Iris pigment epithelial cell (primary cell): ENCODE measurements around the gene ZHX3.
A peak's percentile ranks its signal among the peaks of the same experiment; 100 is the strongest.

Experiments
- DNase-seq: peaks from one replicate; pipeline ENCODE4 v3.0.0-alpha.2; 2011; ENCODE audit warnings: low read depth

Gene ZHX3

DNA sequence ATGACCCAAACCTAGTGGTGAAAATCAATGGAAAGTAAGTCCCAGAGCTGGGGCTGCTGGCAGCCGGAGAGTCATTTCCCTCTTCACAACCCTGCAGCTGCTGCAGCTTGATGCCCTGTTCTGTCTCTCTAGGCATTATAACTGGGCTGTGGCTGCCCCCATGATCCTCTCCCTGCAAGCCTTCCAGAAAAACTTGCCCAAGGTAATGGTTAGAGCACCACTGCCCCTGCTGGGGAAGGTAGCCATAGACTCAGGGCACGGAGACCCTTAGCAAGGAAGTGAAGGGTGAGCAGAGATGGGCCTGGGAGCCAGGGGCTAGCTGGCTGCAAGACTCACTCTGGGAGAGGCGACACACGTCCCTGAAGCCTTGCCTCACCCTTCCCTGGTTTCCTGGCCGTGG, 35.1 kb upstream of the ZHX3 start:
- DNase-seq = no peak

DNA sequence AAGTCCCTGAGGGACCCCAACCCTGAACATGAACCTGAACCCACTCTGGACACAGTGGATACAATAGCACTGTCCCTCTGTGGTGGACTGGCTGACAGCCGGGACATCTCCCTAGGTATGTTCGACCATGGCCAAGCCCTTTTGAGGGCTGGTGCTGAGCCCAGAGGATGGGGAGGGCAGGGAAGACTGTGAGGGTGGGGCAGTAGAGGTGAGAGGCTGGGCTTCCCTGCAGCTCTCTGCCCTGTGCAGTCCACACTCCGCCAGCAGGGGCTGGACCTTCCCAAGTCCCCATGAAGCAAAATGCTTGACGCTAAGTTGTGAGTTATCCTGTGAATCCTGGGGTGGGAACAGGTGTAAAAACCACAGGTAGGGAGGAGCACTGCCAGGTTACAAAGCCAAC, 34.6 kb upstream of the ZHX3 start:
- no peak for DNase-seq

DNA sequence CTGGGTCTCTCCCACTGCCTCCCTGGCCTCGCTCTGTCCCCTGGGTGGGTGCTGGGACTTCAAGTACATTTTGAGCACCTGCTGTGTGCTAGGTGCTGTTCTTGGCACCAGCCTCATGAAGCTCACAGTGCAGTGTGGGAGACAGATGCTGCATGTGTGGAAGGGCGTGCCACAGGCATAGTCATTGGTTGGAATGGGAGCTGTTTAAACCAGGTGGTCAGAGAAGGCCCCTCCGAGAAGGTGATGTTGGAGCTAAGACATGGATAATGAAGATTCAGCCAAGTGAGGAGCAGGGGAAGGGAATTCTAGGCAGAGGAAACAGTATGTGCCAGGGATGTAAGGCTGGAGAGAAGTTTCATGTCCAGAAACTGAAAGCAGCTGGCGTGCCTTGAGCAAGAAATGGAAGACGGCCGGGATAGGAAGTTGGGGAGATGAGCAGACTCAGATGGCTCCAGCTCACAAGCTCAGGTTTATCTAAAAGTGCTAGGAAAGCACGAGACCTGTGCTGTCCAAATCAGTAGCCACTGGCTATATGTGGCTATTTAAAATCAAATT, 33.0 kb upstream of the ZHX3 start:
- DNase-seq = no peak

DNA sequence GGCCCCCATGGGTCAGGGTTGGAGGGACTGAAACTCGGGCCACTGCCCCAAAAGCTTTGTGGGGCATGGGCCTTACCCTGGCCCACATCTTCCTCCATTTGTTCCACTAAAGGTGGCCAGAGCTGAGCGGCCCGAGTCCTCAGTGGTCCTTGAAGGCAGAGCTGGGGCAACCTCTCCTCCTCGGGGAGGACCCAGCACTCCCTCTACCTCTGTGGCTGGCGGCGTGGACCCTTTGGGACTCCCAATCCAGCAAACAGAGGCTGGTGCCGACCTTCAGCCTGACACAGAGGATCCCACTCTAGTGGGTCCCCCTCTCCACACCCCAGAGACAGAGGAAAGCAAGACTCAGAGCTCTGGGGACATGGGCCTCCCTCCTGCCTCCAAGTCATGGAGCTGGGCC, 32.4 kb upstream of the ZHX3 start:
- no peak for DNase-seq

DNA sequence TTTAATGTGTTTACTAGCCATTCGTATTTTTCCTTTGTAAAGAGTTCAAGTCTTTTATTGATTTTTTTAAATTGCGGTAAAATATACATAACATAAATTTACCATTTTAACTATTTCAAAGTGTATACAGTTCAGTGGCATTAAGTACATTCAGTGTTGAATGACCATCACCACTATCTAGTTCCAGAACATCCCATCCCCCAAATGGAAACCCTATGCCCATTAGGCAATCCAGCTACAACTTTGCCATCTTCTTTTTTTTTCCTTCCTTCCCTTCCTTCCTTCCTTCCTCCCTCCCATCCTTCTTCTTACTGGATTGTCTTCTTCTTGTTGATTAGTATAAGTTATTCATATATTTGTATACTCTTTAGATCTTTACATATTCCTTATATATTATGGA, 31.7 kb upstream of the ZHX3 start:
- DNase-seq = no peak

DNA sequence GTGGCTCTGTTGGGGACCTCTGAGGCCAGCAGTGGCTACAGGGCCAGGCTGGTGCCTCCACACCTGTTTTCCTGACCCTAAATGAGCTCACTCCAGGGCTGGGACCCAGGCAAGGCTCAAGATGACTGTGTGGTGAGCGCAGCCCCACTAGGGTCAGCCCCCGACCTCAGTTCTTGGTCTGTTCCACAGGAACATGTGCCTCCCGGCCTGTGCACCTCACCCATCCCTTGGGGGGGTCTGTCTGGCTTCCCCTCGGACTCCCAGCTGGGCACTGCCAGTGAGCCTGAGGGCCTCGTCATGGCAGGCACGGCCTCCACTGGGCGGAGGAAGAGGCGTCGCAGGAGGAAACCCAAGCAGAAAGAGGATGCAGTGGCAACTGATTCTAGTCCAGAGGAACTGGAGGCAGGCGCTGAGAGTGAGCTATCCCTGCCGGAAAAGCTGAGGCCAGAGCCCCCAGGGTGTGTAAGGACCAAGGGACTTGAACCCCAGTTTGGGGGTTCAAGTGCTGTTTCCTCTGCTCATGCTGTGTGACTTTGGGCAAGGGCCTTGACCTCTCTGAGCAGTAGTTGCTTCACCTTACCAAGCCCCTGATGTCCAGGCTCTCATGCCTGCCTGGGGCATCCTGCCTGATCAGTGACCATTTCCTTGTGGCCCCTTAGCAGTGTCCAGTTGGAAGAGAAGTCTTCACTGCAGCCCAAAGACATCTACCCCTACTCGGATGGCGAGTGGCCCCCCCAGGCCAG, 31.1 kb upstream of the ZHX3 start:
- no peak for DNase-seq

DNA sequence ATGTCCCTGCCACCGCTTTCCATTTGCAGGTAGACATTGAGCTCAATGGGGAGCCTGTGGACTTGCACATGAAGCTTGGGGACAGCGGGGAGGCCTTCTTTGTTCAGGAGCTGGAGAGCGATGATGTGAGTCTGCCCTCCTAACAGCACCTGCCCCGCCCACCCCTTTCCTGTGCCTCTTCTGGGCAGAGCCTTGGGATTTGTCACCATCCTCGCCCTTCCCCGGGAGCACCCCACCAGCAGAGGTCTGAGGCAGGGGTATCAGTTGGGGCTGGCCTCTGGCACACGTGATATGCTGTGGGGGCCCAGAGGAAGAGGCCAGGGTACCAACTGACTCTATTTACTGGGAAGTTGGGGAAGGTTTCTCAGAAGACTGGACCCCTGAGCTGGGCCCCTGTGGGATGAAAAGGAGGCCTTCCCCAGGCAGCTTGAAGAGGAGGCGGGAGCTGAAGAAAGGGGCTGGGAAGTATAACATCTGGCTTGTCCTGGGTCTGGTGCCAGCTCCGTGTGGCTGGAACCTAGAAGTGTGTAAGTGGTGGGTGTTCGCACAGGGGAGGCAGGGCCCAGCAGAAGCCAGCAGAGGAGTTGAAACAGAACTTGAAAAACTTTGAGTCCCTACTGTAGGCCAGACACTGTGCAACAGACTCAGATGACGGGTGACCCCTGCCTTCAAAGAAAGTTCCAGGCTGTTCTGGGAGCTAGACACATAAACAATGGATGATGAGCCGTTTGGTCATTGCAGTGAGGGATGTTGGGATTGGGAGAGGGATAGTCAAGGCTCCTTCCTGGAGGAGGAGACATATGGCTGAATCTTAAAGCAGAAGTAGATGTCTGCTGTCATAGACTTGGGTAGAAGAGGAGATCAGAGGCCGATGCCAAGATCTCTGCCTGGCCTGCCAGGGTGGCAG, 30.2 kb upstream of the ZHX3 start:
- no peak for DNase-seq

DNA sequence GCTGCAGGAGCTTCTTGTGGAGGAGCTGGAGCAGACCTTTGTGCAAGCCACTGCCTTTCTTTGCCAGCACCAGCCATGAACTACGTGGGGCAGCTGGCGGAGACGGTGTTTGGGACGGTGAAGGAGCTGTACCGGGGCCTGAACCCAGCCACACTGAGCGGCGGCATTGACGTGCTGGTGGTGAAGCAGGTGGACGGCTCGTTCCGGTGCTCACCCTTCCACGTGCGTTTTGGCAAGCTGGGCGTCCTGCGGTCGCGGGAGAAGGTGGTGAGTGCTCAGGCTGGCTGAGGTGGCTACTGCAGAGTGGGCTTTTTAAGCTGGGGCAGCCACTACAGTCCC, 28.2 kb upstream of the ZHX3 start:
- DNase-seq = no peak

DNA sequence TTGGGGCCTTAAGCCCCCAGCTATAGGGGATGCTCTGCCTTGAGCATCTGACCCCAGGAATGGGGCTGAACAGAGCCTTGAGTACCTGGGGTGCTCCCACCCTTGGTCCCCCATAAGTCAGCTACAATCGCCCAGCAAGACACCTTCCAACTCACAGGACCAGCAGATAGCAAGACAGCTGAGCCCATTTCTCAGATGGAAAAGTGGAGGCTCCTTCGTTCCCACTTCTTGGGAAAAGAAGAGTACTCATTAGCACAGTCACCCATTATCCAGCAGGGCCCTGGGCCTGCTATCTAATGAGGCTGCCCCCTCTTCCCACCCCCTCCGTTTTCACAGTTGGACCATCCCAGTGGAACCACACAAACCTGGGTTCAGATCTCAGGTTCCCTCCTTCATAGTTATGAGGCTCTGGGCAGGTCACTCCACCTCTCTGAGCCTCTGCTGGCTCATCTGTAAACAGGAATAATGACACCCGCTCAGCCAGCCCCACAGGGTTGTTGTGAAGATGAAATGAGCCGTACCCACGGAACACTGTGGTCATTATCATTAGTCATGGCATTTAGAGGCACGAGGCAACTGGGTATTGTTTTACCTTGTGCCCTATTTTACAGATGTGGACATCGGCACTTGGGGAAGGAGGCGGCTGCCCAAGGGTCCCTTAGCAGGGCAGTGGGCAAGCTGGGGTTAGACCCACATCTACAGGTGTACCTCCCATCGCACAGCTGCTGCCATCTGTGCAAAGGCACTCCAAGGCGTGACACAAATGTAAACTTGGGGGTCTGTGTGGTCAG, 27.6 kb upstream of the ZHX3 start:
- DNase-seq = no peak

DNA sequence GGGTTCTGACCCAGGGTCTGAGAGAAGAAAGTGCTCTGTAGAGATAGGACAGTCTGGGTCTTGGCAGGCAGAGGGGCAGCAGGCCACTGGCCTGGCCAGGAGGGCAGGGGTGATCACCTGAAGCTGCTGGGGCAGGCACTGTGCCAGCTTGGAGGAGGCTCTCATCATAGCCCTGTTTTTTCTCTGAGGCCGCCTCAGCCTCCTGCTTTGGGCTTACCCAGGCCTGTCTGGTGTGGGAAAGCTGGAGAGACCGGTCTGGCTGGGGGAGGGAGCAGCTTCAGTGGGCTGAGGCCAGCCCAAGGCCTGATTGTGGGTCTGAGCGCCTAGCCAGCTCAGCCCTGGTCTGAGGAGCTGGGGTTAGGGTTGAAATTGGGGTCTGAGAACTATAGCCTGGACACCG, 26.9 kb upstream of the ZHX3 start:
- DNase-seq = no peak

DNA sequence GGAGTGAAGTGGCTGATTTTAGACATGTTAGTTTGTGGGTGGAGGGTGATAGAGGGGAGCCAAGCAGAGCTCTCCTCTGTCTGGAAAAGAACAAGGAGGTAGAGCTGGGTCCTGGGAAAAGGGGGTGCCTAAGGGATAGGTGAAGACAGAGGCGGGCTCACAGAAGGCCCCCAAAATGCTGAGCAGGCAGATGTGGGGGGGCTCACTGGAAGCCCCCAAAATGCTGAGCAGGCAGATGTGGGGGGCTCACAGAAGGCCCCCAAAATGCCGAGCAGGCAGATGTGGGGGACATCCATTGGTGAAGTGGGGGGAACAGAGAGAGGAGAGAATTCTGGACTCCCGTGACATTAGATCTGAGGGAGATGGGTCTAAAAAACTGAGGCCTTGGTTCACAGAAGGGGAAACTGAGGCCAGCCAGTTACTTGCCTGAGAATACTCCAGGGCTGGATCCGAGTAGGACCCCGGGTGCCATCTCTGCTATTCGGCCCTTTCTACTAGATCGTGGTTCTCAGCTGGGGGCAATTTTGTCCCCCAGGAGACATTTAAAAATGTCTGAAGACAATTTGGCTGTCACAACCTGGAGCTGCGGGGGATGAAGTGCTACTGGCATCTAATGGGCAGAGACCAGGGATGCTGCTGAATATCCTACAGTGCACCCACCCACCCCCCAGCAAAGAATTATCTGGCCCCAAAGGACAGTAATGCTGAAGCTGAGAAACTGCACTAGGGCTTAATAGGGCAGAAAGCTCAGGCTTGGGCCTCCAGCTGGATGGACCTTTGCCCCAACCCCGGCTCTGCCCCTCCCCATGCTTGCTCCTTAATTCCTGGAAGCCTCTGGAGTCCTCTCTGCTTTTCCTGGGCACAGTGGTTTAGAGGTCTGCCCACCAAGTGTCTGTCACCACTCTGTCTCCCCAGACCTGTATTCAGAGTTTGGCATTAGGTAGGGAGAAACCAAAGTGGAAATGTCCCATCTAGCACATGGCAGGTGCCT, 25.2 kb upstream of the ZHX3 start:
- DNase-seq = no peak

DNA sequence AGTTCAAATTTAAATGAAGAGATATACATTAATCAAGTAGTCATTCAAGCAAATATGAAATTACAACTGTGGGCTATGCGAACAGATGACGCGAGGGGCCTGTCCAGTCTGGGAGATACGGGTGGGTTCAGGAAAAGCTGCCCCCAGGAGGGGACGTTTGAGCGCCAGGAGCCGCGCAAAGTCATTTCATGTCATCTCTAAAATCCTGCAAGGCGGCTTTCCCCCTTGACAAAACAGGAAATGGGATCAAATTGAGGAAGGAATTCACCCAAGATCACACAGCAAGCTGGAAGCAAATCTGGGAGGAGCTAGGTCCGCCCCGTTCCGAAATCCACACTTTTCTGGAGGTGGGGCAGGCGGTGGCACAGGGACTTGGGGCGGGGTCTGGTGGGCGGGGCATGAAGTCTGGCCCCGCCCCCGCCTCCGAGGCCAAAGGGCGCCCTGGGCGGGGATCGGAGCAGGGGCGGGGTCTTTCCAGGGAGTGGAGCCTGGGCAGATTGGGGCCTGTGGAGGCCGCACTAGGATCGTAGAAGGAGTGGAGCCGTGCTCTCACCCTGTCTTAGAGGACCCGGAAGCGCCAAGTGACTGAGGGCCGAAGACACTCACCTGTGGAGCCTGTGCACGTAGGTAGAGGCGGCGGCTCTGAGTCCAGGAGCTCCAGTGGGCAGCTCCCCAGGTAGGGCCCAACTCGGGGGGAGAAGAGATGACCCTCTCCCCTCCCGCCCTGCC, 23.0 kb upstream of the ZHX3 start, which contains the start of gene LPIN3:
LPIN3 (plus strand) TSS at position 495 of the 729 bp plus-strand sequence. CDS start 4,983 bp downstream, outside the sequence.
- DNase-seq = peak; percentile 74

DNA sequence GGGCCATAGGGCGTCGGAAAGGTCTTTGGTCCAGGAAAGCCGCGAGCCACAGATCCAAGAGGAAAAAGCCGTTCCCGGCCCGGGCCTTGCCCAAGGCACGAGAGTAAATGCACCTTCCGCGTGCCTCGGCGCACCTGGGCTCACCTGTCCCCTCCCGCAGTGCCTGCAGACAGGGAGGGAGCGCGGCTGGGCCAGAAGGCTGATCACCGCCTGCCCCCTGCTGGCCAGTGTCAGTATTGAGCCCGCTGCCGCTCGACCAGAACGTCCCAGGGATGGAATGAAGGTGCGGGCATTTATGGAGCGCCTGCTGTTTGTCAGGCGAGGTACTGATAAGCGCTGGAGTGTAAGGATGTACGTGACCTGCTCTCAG, 22.4 kb upstream of the ZHX3 start:
- DNase-seq = peak; percentile 59

DNA sequence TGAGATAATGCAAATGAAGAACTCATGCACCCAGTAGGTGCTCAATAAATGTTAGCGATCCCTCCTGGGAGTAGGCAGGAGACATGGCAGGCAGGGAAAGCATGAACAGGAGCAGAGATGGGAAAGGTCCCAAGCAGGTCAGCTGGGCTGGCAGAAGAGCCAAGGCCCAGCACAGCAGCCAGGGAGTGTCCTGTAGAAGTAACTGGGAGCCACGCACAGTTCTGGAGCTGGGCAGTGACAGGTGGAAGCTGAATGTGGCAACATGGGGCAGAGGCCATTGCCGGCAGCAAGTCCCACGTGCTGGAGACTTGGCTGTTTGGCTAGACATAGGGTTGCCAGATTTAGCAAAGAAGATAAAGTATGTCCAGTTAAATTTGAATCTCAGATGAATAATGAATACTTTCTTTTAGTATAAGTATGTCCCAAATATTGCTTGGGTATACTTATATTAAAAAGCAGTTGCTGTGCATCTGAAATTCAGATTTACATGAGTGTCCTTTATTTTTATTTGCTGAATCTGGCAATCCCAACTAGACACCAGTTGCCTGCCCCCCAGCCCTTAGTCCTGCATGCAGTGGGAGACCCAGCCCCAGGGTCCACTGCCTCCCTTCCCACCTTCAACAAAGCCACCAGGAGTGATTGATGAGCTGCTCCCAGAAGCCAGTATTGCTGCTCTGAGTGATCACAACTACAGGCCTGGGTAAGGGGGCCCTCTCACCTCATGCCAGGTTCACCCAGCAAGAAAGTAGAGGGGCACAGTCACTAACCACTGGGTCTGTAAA, 19.4 kb upstream of the ZHX3 start:
- no peak for DNase-seq

DNA sequence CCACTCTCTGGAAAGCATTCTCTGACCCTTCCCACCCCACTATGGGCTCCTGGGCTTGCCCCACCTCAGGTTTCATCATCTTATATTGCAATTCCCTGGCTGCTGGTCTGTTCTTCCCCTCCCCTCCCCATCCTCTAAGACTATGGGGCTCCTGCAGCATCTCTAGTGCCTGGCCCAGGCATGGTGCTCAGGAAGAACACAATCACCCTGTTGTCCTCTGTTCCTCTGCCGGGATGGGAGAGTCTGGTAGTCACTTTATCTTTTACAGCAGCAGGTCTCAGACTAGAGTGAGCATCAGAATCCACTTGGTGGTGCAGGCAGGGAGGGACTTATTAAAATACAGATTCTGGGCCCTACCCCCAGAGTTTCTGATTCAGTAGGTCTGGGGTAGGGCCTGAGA, 18.1 kb upstream of the ZHX3 start:
- no peak for DNase-seq

DNA sequence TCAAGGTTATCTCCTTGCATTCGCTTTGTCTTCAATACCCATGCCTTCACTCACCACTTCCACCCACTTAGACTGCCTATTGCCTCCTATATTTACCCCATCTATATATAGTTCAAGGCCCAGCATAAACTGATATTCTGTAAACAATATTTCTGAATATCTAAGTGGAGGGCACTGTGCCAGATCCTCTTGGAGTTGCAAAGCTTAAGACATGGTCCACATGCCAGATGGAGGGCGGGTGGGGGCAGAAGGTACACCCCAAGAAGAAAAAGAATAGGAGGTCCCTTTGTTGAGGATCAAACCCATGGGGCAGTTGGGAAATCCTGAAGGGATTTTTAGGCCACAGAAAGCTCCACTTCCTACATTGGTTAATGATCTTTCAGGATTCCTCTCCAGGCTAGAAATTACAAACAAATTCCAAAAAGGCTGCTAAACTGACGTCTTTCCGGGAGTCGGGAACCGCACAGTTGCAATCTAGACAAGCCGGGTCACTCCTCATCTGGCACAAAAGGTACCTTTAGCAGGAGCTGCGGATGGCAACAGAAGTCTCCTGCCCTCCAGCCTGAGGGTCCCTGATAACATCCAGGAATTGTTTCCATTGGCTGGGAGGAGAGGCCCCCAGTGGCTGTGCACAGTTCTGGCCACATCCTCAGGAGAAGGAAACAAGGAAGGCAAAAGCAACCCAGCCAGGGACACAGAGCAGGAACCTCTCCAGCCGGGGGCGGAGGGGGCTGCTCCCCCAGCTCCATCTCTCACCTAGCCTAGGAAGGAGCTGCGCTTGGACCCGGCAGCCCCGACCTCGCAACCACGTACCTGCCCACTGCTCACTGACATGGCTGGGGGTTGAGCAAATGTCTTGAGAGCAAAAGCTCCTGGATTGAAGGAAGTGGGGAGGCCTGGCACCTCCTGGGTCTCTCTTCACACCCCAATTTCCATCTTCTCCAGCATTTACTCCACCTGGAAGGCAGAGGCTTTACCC, 17.2 kb upstream of the ZHX3 start:
- no peak for DNase-seq

DNA sequence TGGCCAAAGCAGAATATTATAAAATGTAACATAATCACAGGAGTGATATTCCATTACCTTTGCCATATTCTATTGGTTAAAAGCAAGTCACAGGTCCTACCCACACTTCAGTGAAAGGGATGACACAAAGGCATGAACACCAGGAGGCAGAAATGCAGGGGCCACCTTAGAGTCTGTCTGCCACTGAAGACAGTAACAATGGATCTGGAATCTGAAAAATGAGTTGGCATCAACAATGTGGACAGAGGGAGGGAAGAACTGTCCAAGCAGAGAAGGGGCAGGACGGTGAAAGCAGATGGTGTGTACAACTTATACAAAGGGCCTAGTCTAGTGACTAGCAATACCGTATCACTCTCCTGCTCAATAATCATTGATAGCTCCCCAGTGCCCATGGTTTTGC, 16.5 kb upstream of the ZHX3 start:
- DNase-seq = no peak

DNA sequence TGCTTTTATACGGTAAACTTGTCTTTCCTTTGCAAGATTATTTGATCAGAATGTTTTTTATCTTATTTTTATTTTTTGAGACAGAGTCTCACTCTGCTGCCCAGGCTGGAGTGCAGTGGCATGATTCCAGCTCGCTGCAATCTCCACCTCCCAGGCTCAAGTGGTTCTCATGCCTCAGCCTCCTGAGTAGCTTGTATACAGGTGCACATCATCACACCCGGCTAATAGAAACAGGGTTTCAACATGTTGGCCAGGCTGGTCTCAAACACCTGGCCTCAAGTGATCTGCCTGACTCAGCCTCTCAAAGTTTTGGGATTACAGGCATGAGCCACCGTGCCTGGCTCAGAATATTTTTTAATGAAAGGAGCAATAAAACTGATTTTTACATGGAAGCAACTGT, 14.2 kb upstream of the ZHX3 start:
- no peak for DNase-seq
